EL (cell line): ENCODE measurements around the gene RBPJL.

Experiments
- DNase-seq: peaks from one replicate; pipeline ENCODE4 v3.0.0-alpha.2; 2016

Gene RBPJL

DNA sequence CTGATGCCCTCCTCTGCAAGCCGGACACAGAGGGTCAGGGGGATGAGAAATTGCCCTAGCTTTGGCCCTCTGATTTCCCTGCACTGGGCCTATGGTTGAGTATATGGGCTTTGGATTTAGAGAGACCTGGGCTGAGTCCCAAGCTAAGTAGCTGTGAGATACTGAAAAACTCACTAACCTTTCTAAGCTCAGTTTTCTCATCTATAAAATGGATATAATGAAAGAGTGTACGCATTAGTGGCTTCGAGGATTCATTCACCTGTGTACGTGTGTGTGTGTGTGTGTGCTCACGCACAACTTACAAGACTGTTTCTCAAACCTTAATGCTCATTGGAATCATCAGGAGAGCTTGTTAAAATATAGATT lies 12.7 kb upstream of the RBPJL start:
- DNase-seq = no peak

DNA sequence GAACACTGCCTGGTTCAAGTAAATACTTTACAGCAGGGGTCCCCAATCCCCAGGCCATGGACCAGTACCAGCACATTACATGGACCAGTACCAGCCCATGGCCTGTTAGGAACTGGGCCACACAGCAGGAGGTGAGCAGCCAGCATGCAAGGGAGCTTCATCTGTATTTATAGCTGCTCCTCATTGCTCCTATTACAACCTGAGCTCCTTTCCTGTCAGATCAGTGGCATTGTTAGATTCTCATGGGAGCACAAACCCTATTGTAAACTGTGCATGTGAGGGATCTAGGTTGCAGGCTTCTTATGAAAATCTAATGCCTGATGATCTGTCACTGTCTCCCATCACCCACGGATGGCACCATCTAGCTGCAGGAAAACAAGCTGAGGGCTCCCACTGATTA lies 12.0 kb upstream of the RBPJL start:
- no peak for DNase-seq

DNA sequence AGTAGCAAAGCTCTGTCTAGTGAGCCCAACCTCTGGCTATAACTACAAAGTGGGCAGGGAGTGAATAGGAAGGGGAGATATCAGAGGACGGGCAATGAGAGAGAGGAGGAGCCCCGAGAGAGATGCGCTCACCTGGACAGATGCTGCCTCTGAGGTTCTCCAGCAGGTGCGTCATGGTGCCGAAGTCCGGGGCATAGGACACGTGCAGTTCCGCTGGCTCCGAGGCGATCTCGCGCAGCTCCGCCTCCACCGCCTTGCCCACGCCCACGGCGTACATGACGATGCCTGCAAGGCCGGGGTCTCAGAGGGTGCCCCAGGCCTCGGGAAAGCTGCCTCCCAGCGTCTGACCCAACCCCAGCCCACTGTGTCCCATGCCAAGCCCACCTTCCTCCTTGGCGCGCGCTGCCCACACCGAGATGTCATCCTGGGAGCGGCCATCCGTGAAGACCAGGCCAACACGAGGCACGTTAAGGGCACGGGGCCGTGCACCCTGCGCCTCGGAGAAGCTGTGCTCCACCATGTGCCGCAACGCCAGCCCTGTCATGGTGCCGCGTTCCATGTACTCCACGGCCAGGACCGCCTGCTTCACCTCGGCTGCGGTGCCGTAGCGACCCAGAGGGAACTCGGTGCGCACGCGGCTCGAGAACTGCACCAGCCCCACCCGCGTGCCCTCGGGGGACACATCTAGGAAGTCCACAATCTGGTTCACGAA lies 8.7 kb upstream of the RBPJL start:
- no peak for DNase-seq

DNA sequence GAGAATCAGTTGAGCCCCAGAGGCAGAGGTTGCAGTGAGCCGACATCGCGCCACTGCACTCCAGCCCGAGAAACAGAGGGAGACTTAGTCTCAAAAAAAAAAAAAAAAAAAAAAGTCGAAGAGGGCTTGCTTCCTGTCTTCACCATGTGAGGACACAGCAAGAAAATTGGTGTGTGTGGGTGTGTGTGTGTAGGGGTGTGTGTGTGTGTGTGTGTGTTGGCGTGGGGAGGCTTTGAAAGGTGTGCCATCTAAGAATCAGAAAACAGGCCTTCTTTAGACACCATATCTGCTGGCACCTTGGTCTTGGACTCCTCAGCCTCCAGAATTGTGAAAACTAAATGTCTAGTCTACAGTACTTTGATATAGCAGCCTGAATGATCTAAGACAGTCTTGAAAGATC lies 6.9 kb upstream of the RBPJL start:
- DNase-seq = no peak

DNA sequence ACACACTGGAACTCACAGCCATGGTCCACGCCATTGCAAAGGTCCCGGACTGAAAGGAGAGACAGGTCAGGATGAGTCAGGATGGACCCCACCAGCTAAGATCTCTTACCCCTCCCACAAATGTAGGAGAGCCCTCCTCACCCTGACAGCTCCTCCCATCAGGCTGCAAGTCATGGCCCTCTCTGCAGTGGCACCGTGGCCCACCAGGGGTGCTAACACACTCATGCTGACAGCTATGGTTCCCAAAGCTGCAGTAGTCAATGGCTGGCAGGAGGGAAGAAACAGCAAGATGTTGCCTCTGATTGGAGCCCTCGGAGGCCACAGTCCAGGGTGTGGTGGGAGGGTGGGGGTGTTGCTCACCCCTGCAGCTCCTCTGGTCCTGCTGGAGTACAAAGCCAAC lies 5.7 kb upstream of the RBPJL start:
- DNase-seq = peak; percentile 52

DNA sequence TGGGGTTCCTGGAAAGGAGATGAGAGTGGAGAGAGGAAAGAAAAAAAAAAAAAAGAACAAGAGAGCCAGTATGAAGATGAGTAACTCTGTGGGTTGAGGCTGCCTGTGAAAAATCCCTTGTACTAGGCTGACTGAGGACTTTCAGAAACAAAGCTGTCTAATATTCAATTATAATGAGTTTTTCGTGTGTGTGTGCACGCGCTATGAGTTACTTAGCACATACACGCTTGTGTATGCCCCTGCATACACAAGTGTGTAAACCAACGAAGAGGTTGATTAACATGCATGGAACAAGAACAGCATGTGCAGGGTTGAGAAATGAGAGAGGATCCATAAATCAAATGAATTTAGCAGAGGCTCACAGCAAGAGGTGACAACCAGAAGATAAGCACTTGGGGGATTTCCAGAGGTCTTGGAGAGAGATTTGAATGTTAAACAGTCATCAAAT lies 4.8 kb upstream of the RBPJL start:
- no peak for DNase-seq

DNA sequence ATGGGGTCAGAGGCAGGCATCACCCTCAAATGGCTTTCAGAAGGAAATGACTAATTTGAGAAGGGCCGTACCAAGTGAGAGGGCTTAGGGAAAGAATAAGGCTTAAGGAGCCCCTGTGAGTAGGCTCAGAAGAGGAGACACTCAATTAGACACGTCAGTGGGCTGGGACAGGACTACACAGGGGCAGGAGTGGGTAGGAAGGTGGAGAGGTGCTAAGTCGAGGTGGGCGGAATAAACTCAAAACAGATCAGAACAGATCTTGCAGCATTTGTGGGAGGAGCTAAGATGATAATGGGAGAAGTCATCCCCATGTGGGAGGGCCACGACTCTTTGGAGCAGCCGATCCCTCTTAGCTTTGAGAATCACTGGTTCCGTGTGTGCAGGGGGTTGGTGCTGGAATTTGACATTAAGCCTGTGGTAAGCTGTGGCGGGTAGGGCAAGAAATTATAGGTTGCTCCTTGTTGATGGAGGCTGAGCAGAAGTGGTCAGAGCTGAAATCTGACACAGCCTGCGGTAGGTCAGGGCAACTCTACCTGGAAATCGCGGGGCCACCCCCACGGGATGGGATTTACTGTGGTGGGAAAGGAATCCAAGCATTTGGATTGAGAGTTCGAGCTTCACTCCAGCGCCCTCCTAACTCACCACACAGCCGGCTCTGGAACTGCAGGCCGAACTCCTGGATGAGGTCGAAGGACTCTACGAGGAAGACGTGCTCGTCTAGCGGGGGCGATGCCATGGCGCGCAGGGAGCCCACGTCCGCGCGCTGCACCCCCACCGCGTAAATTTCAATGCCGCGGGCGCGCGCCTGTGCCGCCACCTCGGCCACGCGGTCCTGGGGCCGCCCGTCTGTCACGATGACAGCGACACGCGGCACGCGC lies 2.8 kb upstream of the RBPJL start:
- DNase-seq = no peak

DNA sequence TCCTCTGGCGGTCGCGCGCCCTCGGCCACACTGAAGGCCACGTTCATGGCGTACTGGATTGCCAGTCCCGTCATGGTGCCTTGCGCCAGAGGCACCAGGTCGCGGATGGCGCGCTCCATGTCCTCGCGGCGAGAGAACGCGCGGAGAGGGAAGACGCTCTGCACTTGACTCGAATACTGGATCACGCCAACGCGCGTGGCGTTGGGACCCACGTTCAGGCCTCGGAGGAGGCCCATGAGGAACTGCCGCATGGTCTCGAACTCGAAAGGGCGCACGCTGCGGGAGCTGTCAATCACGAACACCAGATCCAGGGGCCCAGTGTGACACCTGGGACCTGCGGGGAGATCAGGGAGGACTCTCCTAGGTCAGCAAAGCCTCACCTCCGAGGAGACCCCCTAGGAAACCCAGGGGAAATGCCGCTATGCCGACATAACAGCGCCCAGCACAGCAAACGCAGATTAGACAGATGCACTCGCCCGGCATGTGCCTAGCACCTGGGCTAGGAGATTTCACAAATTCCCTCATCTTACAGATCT lies 2.1 kb upstream of the RBPJL start:
- DNase-seq = no peak

DNA sequence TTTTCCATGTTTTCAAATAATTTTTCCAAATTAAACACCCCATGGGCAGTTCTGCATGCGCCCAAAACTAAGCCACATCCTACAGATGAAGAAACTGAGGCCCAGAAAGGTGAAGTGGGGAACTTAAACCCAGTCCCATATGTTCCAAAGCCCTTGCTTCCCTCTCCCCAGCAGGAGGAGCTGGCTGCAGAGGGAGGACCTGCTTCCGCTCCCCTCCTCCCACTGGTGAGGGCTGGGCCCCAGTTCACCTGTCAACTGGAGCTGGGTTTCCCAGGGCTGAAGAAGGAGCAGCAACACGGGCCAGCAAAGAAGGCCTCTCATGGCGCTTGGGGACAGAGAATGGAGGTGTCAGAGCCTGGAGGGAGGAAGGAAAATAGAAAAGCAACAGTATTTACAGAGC lies 1.4 kb upstream of the RBPJL start:
- DNase-seq = no peak

DNA sequence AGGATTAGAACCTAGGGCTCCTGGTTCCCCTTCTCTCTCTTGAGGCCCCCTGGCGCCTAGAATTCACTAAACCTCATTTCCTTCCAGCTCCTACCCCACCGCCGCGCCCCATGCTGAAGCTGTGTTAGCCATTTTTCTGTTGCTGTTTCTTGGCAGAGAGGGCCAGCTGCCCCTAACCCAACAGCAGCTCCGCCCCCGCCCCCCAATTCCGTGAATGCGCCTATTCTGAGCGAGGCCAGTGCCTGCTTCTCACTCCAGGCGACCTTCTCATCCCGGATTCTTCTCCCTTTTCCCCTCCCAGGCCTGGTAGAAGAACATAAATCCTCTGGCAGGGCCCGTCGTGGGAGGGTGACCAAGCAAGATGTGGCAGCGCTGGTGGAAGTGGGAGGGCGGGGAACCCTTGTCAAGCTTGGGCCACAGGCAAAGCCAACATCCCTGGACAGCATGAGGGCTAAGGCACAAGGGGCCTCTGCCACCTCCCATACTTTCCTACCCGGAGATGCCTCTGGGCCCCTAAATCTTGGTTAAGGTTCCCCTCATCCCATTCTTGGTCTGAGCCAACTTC lies 518 bp downstream of the RBPJL start:
- no peak for DNase-seq

DNA sequence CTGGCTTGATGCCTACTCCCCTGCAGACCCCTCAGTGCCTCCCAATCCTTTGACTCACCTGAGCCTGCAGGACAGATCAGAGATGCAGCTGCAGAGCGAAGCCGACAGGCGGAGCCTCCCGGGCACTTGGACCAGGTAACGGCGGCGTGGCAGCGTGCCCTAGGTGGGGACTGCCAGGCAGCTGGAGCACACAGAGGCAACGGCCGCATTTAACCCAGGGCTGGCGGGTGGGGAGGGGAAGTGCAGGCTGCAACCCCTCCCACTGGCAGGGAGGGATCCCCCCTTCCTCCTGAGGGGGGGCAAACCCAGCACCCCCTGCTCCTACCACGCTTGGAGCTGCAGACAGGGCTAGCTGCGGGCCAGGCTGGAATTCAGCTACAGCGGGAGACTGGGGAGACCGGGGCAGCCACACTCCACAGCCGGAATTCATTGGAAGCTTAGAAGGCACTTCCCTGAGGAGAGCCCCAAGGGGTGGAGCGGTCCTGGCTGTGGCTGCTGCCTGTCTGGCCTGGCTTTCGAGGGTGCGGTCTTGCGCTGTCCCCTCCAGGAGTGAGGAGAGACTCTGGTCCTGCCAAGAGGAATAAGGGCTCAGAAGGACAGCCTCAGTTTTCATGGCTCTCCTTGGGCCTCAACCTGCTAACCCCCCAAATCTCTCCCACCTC lies 1.6 kb downstream of the RBPJL start, which contains the start of gene MATN4:
Gene MATN4 (minus strand): TSS at position 183 of the 662 bp plus-strand sequence. CDS start 2,717 bp downstream, outside the sequence.
- DNase-seq = no peak

DNA sequence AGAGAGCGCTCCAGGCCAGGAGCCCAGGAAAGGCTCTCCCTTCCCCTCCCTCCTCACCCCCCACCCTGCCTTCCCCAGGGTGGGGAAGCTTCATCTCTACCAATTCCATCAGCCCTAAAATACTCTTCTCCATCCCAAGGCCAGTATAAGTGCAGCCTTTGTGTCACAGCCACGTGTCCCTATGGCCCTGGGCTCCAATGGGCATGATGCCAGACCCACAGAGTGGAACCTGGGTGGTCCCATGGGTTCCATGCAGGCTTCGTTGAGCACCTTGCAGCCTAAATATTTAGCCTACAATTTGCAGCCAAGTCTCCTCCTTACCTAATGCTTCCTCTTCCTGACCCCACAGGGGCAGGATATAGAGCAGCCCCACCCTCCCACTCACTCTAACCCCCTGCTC lies 2.4 kb downstream of the RBPJL start:
- DNase-seq = no peak

DNA sequence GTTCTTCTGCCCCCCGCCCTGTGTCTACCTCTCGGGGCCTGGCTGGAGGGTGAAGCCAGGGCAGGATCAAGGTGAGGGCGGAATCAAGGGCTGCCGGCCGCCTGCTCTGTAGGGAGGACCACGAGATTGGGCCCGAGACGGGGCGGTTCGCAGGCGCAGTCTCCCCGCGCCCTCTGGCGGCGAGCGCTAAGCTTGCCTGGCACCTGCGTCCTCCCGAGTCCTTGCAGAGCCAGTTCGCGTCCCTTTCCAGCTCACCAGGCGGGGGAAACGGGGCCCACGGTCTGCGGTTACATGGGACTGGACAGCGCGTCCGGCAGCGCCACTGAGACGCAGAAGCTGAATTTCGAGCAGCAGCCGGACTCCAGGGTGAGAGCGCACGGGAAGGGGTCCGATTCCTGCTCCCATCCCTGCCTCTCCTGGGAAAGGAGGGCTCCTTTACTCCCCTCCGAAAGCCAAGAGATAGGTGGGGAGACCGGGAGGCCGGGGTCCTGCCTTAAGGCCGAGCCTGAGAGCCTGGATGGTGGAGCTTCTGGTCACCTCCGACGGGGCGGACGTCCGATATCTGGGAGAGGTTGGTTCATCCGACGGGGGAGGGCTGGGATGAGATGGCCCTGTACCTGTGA lies 5.1 kb downstream of the RBPJL start:
- peak; percentile 65 for DNase-seq

DNA sequence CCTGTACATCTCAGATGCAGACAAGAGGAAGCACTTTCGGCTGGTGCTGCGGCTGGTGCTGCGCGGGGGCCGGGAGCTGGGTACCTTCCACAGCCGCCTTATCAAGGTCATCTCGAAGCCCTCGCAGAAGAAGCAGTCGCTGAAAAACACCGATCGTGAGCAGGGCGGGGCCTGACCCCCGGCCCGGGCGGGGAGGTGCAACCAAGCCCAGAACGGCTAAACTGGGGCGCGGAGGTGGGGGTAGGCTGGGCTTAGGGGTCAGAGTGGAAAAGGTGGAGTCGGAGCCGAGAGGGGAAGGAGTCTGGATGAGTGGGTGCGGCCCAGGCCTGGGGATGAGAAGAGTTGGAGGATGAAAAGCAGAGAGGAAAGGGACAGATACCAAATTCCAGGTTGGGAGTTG lies 5.6 kb downstream of the RBPJL start:
- no peak for DNase-seq

DNA sequence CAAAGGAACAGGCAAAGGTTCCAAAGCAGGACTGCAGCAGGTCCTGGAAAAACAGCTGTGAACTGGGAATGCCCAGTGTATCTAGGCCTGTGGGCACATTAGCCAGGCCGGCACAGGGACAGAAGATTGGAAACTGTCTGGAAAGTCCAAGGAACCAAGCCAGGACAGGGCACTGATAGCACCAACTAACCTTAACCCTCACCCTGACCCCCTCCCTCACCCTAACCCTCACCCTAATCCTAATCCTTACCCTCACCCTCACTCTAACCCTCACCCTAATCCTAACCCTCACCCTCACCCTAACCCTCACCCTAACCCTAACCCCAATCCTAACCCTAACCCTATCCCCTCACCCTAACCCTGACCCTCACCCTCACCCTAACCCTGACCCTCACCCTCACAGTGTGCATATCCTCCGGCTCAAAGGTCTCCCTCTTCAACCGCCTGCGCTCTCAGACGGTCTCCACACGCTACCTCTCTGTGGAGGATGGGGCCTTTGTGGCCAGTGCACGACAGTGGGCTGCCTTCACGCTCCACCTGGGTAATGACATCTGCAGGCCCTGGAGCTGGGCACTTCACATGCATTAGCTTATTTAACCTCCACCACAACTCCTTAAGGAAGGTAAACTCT lies 6.5 kb downstream of the RBPJL start:
- DNase-seq = no peak

DNA sequence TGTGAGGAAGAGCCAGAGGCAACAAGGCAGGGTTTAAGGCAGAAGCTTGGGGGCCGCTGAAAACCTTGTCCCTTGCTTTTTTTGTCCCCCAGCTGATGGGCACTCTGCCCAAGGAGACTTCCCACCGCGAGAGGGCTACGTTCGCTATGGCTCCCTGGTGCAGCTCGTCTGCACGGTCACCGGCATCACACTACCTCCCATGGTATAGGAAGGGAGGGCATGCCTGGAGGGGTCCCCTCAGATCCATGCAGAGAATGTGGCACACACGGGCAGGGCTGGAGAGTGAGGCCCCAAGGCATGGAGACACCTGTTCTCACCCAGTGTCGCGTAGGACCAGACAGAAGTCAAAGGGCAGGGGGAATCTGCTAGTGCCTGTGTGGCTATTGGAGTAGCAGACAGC lies 7.3 kb downstream of the RBPJL start:
- DNase-seq = no peak

DNA sequence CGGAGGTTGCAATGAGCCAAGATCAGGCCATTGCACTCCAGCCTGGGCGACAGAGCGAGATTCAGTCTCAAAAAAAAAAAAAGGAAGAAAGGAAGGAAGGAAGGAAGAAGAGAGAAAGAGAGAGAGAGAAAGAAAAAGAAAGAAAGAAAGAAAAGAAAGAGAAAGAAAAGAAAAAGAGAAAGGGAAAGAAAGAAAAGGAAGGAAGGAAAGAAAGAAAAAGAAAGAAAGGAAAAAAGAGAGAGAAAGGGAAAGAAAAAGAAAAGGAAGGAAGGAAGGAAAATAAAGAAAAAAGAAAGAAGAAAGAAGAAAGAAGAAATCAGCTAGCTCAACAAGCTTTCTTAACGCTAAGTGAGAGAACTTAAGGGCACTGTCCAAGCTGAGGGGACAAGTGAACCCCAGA lies 9.0 kb downstream of the RBPJL start:
- DNase-seq = no peak

DNA sequence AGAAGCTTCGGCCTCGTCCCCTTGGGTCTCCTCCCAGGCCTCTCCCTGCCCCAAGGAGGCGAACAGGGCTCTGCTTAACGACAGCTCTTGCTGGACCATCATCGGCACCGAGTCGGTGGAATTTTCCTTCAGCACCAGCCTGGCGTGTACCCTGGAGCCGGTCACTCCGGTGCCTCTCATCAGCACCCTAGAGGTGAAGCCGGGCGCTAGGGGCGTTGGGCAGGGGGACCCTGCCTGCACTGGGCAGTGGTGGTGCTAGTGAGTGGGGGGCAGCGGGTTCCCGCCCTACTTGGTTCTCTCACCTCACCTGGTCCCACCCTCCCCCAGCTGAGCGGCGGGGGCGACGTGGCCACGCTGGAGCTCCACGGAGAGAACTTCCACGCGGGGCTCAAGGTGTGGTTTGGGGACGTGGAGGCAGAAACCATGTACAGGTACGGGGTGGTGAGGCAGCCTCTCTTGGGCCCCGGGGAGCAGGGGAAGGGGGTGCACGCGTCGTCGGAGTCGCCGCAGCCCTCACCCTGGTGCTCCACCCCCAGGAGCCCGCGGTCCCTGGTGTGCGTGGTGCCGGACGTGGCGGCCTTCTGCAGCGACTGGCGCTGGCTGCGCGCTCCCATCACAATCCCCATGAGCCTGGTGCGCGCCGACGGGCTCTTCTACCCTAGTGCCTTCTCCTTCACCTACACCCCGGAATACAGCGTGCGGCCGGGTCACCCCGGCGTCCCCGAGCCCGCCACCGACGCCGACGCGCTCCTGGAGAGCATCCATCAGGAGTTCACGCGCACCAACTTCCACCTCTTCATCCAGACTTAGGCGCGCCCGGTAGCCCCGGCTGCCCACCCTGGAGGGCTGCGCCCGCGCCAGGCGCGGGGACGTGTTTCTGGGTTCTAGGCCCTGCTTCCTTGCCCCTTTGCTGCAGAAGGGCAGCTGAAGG lies 9.8 kb downstream of the RBPJL start:
- DNase-seq = no peak

DNA sequence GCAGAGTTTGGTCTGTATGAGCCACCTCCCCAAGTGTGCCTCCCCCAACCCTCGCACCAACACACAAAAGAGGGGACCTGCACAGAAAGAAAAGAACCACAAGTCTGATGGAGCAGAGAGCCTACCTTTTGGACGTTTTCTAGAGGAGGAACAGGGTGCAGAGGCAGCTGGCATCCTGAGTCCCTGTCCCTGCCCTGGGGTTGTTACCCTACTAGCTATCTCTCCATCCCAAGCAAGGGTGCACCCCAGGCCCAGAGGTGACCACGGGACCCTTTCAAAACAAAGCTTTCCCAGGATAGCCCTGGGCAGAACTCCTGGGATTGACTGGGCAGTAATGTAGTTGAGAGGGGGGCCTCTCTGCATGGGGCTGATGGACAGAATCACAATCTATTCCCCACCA lies 11.2 kb downstream of the RBPJL start:
- DNase-seq = no peak

DNA sequence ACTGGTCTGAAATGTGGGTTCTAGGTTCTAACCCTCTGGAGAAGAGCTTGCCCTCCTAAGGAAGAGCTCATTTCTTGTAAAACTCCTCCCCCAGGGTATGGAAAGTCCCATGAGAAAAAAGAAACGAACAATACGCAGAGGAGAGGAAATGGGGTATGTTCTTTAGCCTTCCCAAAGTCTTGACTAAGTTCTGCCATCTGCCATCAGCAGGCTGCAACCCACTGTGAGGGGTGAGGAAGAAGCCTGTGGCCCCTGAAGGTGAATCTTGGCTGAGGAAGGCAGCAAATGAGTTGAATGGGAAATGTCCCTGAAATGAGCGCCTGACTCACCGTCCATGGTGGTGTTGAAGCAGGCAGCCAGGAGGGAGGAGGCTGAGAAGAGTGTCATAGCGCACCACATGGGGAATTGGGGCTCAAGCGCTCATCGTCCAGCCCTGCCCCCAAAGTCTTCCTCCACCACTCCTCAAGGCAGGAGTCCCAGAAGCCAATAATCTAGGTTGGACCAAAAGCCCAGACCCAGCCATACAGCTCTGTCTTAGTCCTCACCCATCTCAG lies 11.8 kb downstream of the RBPJL start:
- DNase-seq = no peak

DNA sequence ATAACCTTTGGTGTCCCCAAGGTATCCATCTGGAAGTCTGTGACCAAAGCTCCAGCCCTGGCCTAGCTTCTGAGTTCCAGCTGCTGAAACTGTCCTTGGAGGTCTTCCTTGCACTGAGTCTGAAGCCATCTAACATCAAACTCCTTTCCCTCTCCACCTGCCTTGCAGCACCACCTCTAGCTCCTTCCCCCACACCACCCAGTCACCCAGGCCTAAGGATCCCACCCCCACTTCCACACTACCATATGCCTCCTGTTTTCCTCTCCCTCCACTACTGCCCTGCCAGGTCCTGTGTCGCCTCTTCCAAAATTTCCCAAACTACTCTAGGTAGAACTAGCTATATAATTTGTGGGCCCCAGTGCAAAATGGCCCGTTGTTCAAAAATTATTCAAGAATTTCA lies 12.3 kb downstream of the RBPJL start:
- no peak for DNase-seq
